SU-DHL-6 (cell line): ENCODE results near the gene DMAP1.

ENCODE experiments used
- H2AFZ ChIP-seq: fragments of 200-600 bp; sonication (generic); 2 replicates; pipeline ENCODE4 v1.6.1; 2014; ENCODE audit warnings: low read depth, mild to moderate bottlenecking, moderate library complexity, mixed read lengths, antibody characterized with exemption, low read length; ENCODE audit not compliant: severe bottlenecking
- H3F3A ChIP-seq: fragments of 200-600 bp; shearing (Covaris generic); 2 replicates; pipeline ENCODE4 v1.6.0; 2016; ENCODE audit warnings: antibody characterized with exemption, mild to moderate bottlenecking; ENCODE audit not compliant: insufficient read depth
- H3K27ac ChIP-seq: fragments of 200-600 bp; sonication (generic); 2 replicates; pipeline ENCODE4 v1.5.1; 2016; ENCODE audit warnings: low read depth, mild to moderate bottlenecking, low read length, moderate library complexity, mixed read lengths
- H3K27me3 ChIP-seq: fragments of 200-600 bp; sonication (generic), shearing (Covaris generic); 2 replicates; pipeline ENCODE4 v1.6.0; 2014; ENCODE audit warnings: mild to moderate bottlenecking, low read length
- H3K36me3 ChIP-seq: fragments of 200-600 bp; sonication (generic); 2 replicates; pipeline ENCODE4 v1.6.1; 2014; ENCODE audit warnings: mild to moderate bottlenecking, low read length, mixed read lengths
- H3K4me2 ChIP-seq: fragments of 300-600, 200-600 bp; shearing (Covaris generic), sonication (generic); 2 replicates; pipeline ENCODE4 v1.6.0; 2014; ENCODE audit warnings: low read length, low read depth, mild to moderate bottlenecking; ENCODE audit not compliant: poor library complexity, severe bottlenecking
- H3K4me3 ChIP-seq: fragments of 200-600 bp; sonication (generic); 2 replicates; pipeline ENCODE4 v1.5.1; 2014; ENCODE audit warnings: antibody characterized with exemption, low read length, mild to moderate bottlenecking, mixed read lengths; ENCODE audit not compliant: insufficient read depth, poor library complexity, severe bottlenecking
- H3K79me2 ChIP-seq: fragments of 200-600 bp; sonication (generic); 2 replicates; pipeline ENCODE4 v1.6.1; 2014; ENCODE audit warnings: mild to moderate bottlenecking, low read length, moderate library complexity; ENCODE audit not compliant: insufficient read depth
- H3K9ac ChIP-seq: fragments of 200-600 bp; sonication (generic); 2 replicates; pipeline ENCODE4 v1.7.0; 2014; ENCODE audit warnings: mild to moderate bottlenecking, low read length
- H3K9me2 ChIP-seq: fragments of 200-600 bp; sonication (generic); replicated peaks from 2 replicates; pipeline ENCODE4 v1.6.1; 2014; ENCODE audit warnings: low read length; ENCODE audit not compliant: insufficient read depth
- H3K9me3 ChIP-seq: fragments of 200-600 bp; sonication (generic); 2 replicates; pipeline ENCODE4 v1.6.1; 2014; ENCODE audit warnings: low read length, mixed read lengths; ENCODE audit not compliant: insufficient read depth
- H4K20me1 ChIP-seq: fragments of 200-600 bp; sonication (generic); 2 replicates; pipeline ENCODE4 v1.6.1; 2014; ENCODE audit warnings: low read depth, mild to moderate bottlenecking, antibody characterized with exemption, low read length, moderate library complexity, mixed read lengths
- CTCF ChIP-seq: fragments of 200-600 bp; sonication (generic); IDR thresholded peaks from one replicate; pipeline ENCODE4 v1.5.1; 2017; ENCODE audit warnings: antibody characterized with exemption, mild to moderate bottlenecking, low read length, moderate library complexity; ENCODE audit not compliant: insufficient read depth, poor library complexity, severe bottlenecking
- EZH2phosphoT487 ChIP-seq: fragments of 200-600 bp; sonication (generic), shearing (Covaris generic); conservative IDR thresholded peaks from 2 replicates; pipeline ENCODE4 v1.6.1; 2018; ENCODE audit warnings: mild to moderate bottlenecking, antibody characterized with exemption, low read length, moderate library complexity, mixed read lengths

Gene DMAP1

DNA sequence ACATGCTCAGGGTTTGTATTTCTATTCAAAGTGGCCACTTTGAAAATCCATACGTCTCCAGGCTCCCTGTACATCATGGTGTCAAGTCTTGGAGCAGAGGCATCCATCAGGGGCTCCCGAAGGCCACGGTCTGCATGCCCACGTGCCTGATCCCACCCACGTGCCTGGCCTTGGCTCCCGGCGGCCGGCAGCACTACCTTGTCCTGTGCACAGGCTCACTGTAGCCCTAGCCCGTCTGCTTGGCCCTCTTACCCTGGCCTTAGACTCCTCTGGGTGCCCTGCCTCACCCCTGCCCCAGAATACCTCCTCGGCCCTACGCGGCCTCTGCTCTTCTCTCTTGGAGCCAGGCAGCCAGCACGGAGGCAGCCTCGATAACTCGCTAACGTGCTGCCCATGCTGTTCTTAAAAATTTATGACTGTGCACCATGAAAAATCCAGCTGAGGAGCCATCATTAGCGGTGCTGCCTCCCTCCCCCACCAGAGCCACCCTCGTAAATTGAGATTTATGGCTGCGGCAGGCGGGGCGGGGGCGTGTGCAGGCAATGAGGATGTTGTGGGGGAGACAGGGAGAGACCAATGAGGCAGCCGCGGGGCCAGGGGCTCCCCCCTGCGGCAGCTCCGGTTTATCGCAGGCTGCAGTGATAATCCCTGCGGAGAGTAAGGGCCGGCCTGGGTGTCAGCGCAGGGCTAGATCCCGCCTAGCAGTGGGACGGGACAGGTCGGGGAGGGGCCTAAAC lies 24.6 kb downstream of the DMAP1 start:
- Histone ChIP-seq H3K4me2 (no peak overlapping the region), H3K9me3 (no peaks in the 10 kb centered on the region), H3K36me3 (no peaks in the 10 kb centered on the region), H3K9ac (no peak overlapping the region), H3K4me3 (no peak overlapping the region), H3K79me2 (no peaks in the 10 kb centered on the region), H4K20me1 (no peaks in the 10 kb centered on the region), H2AFZ (no peak overlapping the region), H3K9me2 (no peaks in the 10 kb centered on the region), H3K27me3 (no peaks in the 10 kb centered on the region), H3K27ac (no peak overlapping the region), H3F3A (no peaks in the 10 kb centered on the region)
- TF ChIP-seq CTCF: peak; percentile 50
- TF ChIP-seq EZH2phosphoT487: no peak

DNA sequence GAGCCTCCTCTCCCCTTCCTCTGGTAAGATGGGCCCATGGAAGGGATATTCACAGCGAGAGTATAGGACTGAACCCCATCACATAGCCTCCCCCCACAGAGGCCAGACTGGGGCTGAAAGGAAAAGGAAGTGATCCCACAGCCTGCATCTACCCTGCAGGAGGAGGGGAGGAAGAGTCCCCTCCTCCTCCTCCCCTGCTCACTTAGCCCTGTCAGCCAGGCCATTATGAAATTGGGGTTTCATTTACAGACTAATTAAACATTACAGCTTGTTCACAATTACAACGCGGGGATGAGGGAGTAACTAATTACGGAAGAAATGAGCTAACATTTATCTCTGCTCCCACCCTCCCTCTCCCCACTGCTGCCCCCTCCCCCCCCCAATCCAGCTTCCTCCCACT lies 25.4 kb downstream of the DMAP1 start:
- H3K9me3 ChIP-seq: no peaks in the 10 kb centered on the region
- TF ChIP-seq EZH2phosphoT487 (no peak), CTCF (no peak)
- no peaks in the 10 kb centered on the region for H3K27me3 ChIP-seq
- H2AFZ ChIP-seq: no peak overlapping the region
- no peak overlapping the region for H3K9ac ChIP-seq
- no peak overlapping the region for H3K4me2 ChIP-seq
- H3K36me3 ChIP-seq: no peaks in the 10 kb centered on the region
- H3K79me2 ChIP-seq: no peaks in the 10 kb centered on the region
- no peaks in the 10 kb centered on the region for H3F3A ChIP-seq
- no peaks in the 10 kb centered on the region for H3K9me2 ChIP-seq
- no peaks in the 10 kb centered on the region for H4K20me1 ChIP-seq
- H3K4me3 ChIP-seq: no peak overlapping the region
- no peak overlapping the region for H3K27ac ChIP-seq

DNA sequence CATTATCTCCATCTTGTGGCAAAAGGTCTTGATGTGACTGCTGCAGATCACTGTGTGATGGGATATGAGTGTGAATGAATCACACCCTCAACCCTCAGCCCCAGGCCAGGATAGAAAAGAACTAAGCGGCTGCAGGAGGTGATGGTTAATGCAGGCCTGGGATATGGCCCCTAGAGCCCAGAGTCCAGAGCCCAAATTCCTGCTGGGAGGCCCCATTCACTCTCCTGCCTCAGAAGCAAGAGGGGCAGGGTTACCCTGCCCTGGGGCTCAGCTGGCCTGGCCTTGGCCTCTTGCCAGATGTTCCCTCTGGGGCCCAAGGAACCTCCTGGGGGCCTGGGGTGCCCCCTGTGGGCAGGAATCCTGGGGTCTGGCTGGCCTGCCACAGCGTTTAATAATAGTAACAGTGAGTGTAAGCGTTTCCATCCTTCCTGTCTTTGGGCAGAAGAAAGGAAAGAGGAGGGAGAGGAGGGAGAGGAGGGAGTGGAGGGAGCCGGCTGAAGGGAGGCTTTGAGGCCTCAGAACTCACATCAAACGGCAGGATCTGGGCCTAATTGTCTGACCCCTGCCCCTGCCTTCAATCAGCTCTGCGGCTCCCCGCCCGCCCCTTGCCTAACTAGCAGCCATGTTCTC lies 26.2 kb downstream of the DMAP1 start:
- no peak overlapping the region for H3K4me2 ChIP-seq
- H2AFZ ChIP-seq: no peak overlapping the region
- no peak overlapping the region for H3K9ac ChIP-seq
- H3K27me3 ChIP-seq: no peaks in the 10 kb centered on the region
- H4K20me1 ChIP-seq: no peaks in the 10 kb centered on the region
- H3K9me3 ChIP-seq: no peaks in the 10 kb centered on the region
- no peak overlapping the region for H3K27ac ChIP-seq
- TF ChIP-seq CTCF: no peak
- TF ChIP-seq EZH2phosphoT487: no peak
- no peaks in the 10 kb centered on the region for H3K9me2 ChIP-seq
- H3K4me3 ChIP-seq: no peak overlapping the region
- H3F3A ChIP-seq: no peaks in the 10 kb centered on the region
- no peaks in the 10 kb centered on the region for H3K79me2 ChIP-seq
- H3K36me3 ChIP-seq: no peaks in the 10 kb centered on the region
